LNCAP (cell line): ENCODE results near the gene HOTAIR.

ENCODE experiments used
- TF ChIP-seq, protein P1 (sequence below): fragments of 450-650 bp; IDR thresholded peaks from 2 replicates; pipeline ENCODE4 v1.5.1; 2017; ENCODE audit warnings: mild to moderate bottlenecking

HOTAIR gene

DNA sequence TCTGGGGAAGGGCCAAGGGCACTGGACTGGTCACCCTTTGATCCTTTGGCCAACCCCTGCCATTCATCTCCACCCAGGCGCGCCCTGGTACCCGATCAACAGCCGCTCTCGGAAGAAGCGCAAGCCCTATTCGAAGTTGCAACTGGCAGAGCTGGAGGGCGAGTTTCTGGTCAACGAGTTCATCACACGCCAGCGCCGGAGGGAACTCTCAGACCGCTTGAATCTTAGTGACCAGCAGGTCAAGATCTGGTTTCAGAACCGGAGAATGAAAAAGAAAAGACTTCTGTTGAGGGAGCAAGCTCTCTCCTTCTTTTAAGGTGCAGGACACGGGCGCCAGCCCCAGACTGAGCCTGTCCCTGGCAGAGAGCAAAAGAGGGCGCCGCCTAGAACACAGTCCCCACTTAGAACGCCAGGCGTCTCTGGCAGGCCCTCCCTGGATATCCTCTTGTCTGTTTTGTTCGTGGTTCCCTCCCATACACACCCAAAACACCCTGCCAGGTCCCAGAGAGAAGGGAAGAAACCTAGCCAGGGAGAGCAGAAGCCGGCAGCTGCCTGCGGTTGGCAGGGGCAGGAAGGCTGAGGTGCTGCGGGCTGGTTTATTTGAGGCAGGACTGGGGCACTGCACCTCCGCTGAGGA, 18.4 kb downstream of the HOTAIR start:
- TF ChIP-seq, protein P1, sequence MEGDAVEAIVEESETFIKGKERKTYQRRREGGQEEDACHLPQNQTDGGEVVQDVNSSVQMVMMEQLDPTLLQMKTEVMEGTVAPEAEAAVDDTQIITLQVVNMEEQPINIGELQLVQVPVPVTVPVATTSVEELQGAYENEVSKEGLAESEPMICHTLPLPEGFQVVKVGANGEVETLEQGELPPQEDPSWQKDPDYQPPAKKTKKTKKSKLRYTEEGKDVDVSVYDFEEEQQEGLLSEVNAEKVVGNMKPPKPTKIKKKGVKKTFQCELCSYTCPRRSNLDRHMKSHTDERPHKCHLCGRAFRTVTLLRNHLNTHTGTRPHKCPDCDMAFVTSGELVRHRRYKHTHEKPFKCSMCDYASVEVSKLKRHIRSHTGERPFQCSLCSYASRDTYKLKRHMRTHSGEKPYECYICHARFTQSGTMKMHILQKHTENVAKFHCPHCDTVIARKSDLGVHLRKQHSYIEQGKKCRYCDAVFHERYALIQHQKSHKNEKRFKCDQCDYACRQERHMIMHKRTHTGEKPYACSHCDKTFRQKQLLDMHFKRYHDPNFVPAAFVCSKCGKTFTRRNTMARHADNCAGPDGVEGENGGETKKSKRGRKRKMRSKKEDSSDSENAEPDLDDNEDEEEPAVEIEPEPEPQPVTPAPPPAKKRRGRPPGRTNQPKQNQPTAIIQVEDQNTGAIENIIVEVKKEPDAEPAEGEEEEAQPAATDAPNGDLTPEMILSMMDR: no peak

DNA sequence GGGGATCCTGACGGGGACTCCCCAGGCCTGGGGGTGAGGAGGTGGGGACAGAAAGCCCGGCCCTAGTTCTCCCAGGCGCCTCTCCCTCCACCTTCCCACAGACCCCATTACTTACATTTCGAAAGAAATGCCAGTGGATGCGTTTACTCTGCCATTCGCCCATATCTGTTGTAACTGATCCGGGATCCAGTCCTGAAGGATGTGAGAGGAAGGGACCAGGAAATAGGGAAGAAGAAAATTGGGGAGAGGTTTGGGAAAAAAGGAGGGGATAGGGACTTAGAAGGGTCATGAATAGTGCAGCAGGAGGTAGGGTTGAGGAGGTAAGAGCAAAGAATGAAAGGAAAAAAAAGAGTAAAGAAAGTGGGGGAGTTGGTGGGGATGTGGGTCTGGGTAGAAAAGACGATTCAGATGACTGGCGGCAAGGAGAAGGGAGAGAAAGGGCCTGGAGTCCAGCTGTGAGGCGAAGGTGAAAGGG, 18.9 kb downstream of the HOTAIR start:
- TF ChIP-seq, protein P1: no peak

DNA sequence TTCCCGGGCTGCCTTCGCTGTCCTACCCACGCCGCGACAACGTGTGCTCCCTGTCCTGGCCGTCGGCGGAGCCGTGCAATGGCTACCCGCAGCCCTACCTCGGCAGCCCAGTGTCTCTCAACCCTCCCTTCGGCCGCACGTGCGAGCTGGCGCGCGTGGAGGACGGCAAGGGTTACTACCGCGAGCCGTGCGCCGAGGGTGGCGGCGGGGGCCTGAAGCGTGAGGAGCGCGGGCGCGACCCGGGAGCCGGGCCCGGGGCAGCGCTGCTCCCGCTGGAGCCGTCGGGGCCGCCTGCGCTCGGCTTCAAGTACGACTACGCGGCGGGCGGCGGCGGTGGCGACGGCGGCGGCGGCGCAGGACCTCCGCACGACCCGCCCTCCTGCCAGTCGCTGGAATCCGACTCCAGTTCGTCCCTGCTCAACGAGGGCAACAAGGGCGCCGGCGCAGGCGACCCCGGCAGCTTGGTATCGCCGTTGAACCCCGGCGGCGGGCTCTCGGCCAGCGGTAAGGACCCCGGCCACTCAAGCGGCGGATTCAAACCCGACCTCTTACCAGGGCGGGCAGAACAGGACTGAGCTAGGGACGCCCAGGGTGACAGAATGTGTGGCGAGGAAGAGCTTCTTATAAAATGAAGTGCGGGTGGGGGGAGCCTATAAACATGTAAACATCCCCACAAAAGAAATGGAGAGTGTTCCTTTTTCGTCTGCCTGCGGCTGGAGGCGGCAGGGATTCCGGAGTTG, 19.5 kb downstream of the HOTAIR start:
- TF ChIP-seq, protein P1: no peak

DNA sequence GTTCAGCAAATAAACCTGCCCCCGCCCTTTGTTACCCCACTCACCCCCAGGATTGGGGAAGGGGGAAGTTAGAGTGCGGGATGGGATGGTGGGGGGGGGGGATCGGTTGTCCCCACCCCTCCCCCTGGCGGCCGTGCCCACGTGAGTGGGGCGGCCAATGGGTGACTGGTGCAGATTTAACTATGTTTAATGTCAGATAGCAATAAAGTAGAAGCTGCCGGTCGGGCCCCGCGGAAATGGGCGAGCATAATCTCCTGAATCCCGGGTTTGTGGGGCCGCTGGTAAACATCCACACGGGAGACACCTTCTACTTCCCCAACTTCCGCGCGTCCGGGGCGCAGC, 20.1 kb downstream of the HOTAIR start, which contains the start of gene HOXC12:
TSS of gene HOXC12 (plus strand) at position 210 of the 342 bp plus-strand sequence. CDS start at position 237, 27 bp downstream.
- TF ChIP-seq, protein P1: no peak

DNA sequence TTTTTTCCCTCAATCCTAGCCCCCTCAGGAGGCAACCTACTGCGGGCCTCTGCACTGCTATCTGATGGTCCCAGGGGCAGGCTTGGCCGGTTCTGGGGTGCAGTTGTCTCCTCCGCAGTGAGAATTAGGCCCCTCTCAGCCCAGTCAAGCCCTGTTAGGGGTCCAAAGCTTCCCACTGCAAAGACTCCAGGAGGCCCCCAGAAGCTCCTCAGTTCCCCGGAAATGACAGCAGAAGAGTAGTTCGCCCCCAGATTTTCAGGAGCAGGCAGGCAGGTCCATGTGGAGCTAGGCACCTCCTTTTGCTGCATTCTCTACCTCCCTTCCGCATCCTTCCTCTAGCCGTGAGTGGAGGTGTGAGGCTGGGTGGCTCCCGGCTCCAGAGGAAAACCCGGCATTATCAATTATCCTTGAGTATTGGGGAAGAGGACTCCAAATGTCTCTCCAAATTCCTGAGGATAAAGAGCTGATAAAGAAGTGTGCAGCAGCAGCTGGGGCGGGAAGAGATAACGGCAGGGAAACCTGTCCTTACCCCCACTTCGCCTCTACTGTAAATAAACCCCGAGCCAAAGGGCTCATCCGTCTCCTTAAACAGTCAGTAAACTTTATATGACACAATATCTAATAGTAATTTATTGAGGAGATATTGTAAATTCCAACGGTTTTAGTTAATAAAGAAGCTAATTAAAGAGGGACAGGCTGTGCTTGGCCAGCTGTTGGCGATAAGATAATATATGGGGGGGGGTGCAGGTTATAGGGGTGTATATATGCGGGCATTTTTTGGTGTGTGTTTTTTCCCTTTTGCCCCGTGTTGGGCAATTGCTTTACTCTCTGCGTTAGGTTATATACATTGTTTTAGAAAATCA, 20.7 kb downstream of the HOTAIR start:
- TF ChIP-seq, protein P1: no peak

DNA sequence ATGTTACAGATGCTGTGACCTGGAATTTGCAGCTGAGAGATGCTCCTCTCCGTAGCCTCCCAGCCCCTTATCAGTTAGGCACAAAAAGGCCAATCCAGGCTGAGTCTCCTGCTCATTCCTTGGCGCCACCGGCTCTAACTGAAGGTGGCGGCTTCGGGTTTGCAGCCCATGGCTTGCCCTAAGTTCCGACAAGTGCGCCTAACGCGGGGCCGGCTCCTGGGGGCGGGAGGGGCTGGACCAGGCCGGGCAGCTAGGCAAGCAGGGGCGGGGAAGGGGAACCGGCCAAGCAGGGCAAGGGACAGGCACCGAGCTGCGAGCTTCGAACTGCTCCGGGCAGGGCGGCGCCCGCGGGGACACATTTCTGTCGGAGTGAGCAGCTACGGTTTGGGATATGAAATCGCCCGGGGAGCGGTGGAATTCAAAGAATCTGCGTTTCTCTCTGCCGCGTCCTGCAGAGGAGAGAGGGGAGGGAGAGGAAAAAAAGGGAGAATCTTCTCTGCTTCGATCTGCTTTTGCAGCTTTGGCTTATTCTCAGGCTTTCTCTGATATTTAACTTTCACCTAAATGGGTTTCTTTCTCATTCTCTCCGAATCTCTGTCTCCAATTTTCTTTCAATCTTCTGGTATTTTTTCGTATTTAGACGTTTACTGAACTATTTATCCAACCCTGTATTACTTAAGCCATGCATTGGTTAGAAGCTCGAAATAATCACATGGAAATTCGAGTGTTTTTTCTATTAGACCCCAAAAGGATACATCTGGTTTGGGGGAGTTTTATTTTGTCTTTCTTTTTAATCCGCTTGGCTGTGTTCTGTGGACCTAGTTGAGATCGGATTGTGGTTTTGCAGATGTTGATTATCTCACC, 21.7 kb downstream of the HOTAIR start:
- TF ChIP-seq, protein P1: no peak

DNA sequence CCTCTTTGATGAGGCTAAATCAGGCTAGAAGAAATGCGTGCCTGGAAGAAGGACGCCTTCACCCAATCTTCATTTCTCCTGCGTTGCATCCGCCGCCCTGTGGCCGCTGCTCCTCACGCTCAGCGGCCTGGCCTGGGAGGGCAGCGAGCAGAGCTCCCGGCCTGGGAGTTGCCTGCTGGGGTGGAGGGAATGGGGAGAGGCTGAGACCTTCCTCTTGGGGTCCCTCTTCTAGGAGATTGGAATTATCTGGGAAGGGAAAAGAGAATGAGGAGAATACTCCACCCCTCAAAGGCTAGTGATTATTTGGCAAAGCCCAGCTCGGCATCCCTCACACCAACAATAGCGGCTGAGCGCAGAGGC, 22.4 kb downstream of the HOTAIR start:
- TF ChIP-seq, protein P1: no peak
